Fibroblast of skin of right quadriceps (primary cell): ENCODE data around the gene SDC4.

Experiments
- DNase-seq: peaks from one replicate; pipeline ENCODE4 v3.0.0-alpha.2; 2013

SDC4 gene

DNA sequence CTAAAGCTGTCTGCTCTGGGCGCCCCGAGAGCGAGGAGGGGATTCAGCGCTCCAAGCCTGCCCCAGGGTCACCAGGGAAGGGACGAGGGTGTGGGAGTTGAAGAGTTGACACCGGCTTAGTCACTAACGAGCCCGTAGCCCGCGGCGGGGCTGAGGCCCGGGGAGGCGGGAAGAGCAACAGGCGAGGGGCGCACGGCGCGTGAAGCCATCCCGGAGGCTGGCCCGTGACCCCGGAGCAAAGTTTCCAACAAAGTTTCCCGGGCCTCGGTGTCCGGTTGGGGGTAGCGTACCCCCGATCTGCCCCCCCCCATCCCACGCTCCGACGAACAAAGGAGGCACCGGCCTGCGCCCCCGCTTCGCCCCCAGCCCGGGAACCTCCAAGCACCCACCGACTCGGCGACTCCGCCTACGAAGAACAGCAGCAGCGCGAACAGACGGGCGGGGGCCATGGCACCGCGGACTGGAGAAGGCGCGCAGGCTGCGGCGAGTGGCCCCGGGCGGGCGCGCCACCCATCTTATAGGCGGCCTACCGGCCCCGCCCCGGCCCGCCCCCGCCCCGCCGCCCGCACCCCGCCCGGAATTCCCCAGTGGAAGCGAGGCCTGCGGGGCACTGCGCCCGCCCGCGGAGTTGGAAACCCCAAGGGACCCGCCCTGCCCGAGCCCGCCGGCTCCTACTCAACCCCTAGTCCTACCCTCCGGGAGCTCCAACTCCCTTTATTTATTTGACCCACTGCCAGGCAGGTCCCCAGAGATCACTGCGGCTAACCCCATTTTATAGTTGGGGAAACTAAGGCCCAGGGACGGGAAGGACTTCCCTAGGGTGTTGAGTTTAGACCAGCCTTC, at the start of gene SDC4:
Gene SDC4 (minus strand): TSS at position 489 of the 843 bp plus-strand sequence. CDS start 40 bp downstream, at position 449.
- peak; percentile 64 for DNase-seq

DNA sequence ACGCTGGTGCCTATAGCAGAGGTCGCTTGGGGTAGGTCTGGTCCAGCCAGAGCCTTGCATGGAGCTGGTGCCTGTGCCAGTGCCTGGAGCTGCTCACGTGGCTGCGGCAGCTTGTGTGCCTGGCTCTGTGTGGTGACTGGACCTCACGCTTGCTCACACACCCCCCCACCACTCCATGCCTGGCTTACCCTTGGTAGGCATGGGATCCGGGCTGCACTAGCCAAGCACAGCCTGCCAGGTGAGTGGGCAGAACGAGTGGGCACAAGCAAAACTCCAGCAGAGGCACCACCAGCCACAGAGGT, 46.8 kb upstream of the SDC4 start:
- DNase-seq = no peak

GRCh38 chr20:45394221-45395113, 46.2 kb upstream of the SDC4 start:
- no peak for DNase-seq

DNA sequence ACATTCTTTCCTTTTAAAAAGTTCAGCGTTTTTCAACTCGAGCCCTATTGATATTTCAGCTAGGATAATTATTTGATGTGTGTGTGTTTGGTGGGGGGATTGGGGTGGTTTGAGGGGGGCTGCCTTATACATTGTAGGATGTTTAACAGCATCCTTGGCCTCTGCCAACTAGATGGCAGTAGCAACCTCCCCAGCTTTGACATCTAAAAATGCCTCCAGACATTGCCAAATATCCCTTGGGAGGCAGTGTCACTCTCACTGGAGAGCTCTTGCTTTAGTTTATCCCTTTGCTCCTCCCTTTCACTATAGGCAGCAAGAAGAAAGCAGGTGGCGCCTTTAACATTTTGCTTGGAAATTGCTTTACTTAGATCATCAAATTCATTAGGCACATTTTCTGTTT, 44.5 kb upstream of the SDC4 start:
- no peak for DNase-seq

DNA sequence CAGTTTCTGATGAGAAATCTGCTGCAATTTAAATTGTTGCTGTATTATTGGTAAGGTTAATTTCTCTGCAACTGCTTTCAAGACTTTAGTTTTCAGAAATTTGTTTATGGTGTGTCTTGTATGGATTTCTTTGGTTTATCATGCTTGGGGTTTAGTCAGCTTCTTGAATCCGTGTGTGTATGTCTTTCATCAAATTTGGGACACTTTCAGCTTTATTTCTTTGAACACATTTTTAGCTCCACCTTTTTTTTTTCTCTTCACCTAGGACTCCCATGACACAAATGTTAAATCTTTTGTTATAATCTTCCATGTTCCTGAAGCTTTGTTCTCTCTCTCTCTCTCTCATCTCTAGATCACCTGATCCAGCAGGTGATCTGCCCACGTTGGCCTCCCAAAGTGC, 43.3 kb upstream of the SDC4 start:
- no peak for DNase-seq

DNA sequence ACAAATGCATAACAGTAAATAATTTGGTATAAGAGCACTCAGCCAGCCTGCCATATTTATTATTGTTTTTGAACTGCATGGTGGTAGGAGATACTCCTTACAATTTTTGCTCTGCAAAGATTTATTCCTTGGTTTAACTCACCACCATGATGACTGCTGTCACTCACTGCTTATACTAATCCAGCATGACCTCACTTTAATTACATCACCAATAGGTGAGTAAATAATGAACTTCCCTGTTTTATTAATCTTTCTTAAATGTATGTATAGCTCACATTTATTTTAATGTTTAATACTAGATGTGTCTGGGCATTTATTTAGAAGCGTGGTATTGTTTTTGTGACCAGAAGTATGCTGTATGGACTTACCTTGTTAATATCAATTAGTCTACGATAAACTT, 42.7 kb upstream of the SDC4 start:
- DNase-seq = no peak

GRCh38 chr20:45387274-45387673, 39.0 kb upstream of the SDC4 start:
- no peak for DNase-seq

DNA sequence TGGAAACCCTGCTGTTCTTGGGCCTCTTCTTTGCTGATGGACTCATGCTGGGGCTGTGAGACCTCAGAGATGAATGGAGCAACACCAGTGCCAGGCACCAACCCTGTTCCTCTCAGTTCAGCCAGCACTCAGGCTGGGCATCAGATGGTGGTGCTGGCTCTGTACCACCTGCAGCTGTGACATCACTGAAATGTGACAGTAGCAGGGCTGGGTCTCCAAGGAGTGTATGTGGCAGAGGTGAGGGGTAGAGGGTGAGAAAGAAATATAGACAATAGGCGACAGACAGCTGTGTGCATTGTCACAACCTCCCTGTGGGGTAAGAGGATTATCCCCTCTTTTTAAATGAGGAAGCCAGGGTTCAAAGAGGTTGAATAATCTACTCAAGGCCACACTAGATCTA, 30.0 kb upstream of the SDC4 start, which contains the start of gene TP53TG5:
Gene TP53TG5 (minus strand): TSS at position 135 of the 400 bp plus-strand sequence. CDS start 89 bp downstream, at position 46.
- DNase-seq = no peak

DNA sequence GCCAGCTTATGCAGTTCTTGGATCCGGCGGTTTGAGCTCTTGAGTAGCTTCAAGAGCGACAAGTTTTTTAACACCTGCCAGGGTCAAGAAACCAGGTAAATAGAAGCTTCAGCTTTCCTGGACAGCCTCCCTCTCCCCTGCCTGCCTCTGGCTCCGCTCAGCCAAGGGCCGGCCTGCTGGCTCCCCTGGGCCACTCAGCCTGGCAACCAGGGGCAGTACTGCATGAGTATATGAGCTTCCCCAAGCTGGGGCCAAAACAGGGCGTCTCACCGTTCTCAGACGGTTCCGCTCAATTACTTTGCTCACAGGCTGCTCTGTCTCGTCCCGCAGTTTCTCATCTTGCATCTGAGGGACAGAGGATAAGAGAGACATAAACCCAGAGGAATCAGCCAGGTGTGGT, 29.0 kb upstream of the SDC4 start:
- no peak for DNase-seq

- no peak for DNase-seq
Measured at GRCh38 chr20:45374966-45375365, 26.7 kb upstream of the SDC4 start.

DNA sequence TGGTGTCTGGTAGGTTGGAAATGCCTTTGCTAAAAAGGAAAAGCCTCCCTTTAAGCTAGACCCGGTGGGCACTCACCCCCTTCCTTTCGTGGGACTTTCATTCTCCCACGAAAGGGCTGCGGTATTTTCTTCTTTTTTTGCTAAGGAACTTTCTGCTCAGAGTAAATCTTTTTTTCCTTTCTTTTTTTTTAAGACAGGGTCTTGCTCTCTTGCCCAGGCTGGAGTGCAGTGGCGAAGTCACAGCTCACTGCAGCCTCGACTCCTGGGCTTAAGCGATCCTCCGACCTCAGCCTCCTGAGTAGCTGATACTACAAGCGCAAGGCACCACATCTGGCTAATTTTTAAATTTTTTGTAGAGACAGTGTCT, 25.9 kb upstream of the SDC4 start:
- DNase-seq = no peak

DNA sequence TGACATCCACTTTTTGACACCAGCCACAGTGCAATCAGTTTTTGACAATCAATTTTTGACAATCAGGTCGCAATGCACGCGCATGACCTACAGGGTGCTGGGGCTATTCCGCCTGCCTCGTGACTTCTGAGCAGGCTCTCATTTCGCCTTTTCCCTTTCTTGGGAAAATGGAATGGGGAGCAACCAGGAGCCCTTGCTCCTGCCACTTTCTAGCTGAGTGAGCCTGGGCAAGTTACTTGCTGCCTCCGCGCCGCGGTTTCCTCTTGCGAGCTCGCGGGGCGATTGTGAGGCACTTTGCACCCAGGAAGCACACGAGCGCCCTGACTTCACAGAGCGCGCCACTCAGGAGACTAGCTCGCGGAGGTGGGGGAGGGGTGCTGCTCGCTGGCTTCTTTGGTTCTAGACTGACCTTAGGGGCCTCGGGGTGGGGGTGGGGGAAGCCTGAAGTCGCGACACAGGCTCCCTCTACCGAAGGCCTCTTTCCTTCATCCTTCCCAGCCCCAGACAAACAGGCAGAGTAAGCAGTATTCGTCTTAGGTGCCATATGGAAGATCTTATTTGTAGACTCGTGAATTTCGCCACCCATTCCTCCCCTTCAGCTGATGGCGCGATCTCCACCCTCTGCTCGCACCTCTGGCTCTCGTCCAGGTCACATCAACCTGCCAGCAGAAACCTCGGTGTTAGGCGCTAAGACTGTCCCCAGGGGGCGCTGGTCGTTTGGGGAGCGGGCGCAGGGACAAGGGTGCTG, 25.3 kb upstream of the SDC4 start:
- peak; percentile 74 for DNase-seq

DNA sequence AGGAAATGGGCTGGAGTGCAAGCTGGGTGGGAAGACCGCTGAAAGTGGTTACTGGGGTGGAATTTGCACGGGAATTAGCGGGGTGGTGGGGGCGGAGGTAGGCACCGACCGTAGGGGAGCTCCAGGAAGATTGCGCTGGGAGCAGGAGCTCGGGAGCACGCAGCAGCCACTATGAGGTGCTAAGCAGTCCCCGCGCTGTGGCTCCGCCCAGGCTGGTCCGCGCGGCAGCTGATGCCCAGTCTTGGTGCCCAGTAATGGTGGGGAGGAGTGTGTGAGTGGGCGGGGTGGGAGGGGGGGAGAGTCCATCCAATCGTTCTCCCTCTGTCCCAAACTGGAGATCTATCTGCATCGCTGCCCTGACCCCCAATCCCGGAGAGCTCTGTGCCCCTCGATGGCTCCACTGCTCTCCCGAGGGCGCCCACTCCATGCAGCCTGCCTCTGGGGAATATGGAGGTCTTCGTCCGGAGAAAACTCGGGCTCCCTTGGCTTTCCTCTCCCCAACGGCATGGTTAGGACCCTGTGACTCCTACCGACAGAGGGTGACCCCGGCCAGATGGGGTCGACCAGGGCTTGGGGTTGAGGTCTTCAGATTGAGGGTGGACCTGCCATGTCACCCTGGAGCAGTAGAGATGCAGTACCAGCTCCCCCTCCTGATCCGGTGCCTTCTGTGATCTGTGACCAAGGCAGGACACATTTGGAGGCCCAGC, 24.6 kb upstream of the SDC4 start:
- no peak for DNase-seq

- no peak for DNase-seq
Measured at GRCh38 chr20:45372241-45372640, 24.0 kb upstream of the SDC4 start.

DNA sequence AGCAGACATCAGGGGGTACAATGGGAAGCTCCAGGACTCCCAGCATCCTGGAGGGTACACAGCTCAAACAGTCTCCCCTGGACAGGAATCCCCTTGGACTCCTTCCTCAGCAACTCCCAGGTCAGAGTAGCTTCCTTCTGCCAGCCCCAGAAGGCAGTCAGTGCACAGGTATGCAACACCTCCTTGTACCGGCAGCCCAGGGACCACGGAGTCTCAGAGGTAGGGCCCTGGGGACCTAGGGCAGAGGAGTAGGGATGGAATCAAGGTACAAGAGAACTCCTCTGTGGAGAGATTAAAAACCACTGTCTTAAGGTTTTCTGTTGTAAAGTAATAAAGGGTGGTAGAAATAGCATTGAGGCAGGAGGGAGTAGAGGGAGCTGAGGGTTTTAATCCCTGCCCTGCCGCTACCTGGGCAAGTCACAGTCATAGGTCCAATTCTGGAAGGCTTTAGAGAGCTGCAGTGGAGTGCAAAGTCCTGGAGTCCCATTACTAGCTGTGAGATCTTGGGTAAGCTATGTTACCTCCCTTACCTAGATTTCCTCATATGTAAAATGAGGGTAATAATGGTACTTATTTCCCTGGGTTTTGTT, 22.4 kb upstream of the SDC4 start:
- no peak for DNase-seq

DNA sequence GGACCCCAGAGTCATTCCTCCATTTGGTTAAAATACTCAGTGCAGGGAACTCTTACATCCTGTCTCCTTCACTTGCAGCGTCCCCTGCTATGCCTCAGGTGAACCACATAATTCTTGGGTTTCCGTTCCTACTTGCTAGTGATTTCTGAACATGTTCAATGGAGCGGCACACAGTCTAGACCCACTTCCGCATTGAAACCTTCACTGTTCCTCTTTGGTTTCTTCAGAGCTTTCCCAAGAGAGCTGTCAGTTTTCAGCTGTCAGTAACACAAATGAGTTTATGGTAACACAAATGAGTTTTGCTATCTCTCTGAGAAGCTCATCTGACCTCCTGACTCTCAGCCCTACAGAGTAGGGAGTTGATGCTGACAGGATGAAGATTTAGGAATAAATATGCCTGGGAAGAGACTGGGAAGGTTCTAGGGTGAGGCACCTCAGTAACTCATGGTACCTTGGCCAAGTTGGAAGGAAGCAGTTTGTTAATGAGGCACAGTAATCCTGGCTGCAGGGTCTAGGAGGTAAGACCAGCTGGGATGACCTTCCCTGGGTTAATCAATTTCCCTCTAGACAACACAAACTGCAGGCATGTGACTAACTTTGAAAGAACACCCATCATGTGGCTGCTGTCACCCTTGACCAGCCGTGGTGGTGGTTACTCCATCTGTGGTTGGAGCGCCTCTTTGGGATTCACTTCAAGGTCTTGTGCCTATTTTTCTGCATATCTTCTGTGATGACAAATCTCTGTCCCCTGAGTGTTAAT, 20.2 kb upstream of the SDC4 start:
- no peak for DNase-seq

- no peak for DNase-seq
Measured at GRCh38 chr20:45367126-45367525, 18.9 kb upstream of the SDC4 start.

DNA sequence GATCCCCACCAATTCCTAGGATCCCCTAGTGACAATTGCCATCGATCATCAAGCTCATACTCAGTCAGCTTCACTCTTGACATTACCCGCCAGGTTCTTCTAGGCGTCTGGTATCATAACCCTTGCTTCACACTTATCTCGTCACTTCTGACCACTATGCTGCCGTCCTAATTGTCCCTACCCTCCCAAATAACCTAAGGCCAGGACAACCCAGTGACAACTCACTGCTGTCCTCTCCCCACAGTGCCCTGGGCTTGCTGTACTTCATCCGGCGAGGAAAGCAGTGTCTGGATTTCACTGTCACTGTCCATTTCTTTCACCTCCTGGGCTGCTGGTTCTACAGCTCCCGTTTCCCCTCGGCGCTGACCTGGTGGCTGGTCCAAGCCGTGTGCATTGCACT, 18.4 kb upstream of the SDC4 start:
- DNase-seq = no peak

DNA sequence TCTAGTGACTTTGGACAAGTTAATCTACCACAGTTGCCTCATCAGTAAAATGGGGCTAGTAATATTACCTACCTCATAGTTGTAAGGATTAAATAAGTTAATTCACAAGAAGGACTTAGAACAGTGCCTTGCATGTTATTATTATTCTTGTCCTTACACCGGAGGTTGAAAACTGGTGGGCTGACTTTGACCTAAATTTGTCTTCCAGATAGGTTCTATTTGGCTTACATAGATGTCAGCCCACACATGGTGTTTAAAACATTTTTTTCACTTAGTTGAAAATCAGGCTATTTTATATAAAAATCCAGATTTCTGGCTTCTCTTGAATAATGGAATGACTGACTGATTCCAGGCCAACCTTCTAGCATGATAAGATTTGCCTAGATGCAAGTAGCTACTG, 18.0 kb upstream of the SDC4 start:
- DNase-seq = no peak

DNA sequence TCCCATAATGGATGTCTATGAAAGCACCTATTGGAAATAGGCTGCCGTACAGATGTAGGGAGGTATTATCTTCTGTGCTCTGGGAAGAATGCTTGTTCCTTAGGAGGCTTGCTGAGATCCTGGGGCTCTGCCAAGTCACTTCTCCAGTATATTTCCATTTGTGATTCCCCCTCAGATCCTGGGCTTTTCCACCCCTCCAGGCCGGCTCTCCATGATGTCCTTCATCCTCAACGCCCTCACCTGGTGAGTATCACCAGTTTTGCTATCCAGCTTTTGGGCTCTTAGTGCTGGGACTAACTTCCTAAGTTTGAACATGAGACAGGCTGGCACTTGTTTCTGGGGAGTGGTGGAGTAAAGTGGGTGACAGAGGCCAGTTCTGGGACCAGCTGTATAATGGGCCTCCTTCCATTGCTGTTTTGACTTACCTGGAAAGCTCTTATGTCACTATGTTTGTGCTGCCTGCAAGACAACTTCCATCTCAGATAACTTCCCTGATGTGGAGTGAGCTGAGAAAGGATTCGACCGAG, 17.3 kb upstream of the SDC4 start:
- DNase-seq = no peak
